ACHN (cell line): Measurements from ENCODE around the gene PTPRD.
"Not testable (repeated sequence)": the region's sequence is repeated elsewhere in the genome, so short reads cannot be mapped to it uniquely, and the experiment has no call there.

Experiments used
- DNase-seq: peaks from one replicate; pipeline ENCODE4 v3.0.0-alpha.2; 2015
- in situ Hi-C: cut with HindIII; loops from 2 replicates; pipeline ENCODE4 v1.10.0; 2017; ENCODE audit warnings: low sequenced_read_pairs, low pct_ligation_motif_present, low pct_unique_long_range_greater_than_20kb

The PTPRD gene

DNA sequence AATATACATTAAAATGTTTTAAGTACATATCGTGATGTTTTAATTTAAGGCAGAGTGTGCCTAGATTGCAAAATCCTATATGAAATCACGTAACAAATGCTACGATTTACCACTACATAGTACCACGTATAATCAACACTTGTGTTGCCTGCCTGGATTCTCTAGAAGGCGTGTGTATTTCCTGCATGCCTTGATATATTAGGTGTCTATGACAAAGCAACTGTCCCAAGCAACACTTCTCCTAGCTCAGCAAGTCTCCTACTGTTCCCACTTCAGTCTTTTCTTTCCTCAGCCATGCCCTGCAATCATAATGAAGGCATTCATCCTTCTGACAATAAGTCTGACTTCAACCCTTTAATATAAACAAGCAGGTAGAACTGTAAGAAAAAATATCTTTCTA is 89.6 kb downstream of the PTPRD start:
- DNase-seq = no peak
- in situ Hi-C loops = no loop called here

DNA sequence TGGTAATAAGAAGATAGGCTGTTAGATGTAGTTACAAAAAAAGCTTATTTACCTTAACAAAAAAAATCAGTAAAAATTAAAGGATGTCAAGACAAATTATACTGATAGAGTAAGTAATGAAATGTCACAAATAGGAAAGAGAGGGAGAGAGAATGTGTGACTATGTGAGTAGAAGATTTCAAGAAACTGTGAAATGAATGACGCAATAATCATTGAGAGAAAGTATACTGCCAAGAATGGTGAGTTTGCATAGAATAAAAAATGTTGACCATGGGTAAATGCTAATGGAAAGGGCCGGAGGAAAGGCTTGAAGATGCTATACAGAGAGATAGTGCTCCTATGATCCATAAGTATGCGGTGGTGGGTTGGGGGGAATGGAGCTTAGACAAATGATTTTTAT is 100.7 kb downstream of the PTPRD start:
- in situ Hi-C loops = no loop called here
- no peak for DNase-seq

DNA sequence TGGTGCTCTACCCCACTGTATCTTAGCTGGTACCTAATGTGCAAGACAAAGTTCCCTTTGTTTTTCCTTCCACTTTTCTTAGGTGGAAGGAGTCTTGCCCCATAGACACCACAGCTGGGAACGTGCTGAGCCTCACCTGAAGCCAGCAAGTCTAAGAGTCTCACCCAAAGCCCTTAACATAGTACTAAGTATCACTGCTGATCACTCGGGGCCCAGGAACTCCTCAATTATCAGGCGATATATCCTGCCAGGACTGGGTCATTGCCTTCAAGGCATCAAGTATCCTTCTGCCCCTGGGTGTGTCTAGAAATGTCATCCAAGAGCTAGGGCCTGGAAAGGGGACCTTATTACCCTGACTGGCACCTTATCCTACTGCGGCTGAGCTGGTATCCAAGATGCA is 123.9 kb downstream of the PTPRD start:
- no peak for DNase-seq
- in situ Hi-C loops = no loop called here

DNA sequence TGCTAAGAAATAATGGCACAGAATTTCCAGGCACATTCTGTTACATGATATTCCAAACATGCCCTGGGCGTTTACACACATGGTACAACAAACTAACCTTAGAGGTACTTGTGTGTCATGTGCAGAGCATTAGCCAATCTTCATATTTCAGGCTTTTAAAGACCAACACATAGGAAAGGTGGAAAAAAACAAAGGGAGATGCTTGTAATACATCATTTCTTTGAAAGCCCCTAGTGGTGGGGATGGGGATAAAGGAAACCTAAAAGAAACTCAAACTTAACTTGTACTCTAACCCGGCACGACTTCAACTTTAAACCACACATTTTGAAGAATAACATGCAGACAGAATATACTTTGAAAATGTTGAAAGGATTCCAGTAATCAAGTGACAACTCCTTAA is 133.6 kb downstream of the PTPRD start:
- in situ Hi-C loops = no loop called here
- peak; percentile 12 for DNase-seq

DNA sequence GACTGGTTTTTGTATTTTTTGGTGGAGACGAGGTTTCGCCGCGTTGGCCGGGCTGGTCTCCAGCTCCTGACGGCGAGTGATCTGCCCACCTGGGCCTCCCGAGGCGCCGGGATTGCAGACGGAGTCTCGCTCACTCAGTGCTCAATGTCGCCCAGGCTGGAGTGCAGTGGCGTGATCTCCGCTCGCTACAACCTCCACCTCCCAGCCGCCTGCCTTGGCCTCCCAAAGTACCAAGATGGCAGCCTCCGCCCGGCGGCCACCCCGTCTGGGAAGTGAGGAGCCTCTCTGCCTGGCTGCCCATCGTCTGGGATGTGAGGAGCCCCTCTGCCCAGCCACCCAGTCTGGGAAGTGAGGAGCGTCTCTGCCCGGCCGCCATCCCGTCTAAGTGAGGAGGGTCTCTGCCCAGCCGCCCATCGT is 163.6 kb downstream of the PTPRD start:
- DNase-seq, in situ Hi-C loops: not testable (repeated sequence)

DNA sequence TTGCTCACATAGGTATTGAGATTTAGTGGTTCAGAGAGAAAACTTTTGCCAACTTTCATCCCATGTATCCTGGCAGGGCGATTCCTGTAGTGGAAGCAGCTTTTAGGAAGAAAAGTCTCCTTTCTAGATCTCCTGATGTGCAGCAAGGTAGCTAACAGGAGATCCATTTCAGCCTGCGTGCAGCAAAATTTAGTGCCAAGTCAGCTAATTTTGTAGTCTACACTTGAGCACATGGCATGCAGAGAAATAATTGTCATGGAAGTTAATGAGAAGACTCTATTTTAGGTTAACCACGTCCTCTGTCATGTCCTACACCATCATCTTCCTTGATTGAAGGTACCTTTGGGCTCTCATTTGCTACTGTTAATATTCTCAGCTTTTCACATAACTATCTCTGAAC is 165.8 kb downstream of the PTPRD start:
- no peak for DNase-seq
- in situ Hi-C loops = no loop called here

DNA sequence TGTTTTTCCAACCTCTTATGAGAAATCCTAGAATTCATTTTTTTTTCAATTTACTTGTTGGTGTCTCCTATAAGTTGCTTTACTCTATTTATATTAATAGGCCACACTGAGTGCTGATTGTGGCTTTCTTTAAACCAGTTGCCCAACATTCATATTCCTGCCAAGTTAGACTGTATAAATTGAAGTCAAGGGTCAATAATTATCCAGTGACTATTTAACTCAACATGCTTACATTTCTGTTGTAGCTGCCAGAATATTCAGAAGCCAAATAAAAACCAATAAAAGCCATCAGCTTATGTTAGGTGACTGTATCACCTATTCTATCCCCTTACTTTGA is 169.0 kb downstream of the PTPRD start:
- in situ Hi-C loops = no loop called here
- no peak for DNase-seq

DNA sequence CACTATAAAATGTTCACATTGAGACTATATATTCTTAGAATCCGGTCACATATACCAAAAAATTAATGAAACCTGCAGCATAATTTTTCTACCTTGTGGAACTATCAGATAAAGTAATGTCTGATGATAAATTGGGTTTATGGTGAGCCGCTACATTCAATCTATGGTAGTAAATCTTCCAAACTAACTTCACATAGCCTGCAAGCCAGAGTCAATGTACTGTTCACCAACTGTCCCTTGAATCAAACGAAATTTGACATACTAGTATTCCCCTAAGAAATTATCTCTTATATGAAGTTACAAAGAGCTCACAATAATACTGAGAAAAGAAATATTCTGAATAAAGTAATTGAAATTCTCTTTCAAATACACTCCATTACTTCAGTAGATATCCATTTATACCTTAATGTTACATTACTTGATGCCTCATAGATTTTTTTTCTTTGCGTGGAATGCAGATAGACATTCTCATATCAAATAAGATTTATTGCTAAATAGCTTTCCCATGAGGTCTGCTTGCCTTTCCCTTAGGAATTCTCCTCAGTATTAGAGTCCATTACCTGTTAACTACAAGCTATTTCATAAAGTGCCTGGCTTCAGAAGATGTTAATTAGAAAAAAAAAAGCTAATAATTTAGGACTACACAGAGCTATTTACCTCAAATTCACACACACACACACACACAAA is 169.5 kb downstream of the PTPRD start:
- in situ Hi-C loops = no loop called here
- DNase-seq = no peak

DNA sequence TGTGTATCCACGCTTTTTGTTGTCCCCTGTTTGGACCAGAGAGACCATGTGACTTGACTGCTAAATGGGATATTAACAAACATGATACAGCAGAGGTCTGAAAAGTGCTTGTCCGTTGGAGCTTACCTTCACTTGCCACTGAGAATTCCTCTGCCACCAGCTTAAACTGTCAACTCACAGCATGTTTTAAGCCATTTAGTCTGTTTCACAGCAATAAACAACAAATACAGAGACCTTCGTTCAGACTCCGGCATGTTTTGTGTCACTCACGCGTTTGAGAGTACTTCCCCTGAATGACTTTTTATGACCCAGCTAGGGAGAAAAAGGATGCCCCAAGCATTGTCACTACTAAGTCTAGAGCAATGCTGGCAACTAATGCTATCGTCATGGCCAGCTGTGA is 173.8 kb downstream of the PTPRD start:
- in situ Hi-C loops = no loop called here

DNA sequence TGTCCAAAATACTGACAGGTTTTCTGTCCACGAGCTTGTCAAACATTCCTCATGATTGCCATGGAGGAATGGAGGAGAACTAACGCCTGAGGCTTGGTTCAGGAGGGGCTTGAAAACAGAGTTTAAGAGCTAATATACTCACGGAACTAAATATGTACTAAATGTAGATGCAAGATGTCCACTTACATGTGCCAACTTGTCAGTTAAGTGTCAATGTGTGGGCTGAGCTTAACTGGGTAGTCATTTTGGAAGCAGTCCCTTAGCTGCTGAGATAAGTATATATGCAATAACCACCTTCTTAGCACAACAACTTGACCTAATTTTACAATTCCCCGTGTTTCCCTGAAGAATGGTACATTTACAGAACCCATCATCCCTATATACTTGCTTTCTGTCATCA is 176.0 kb downstream of the PTPRD start:
- no peak for DNase-seq
- in situ Hi-C loops = no loop called here

More for the DNA sequence above, 173.8 kb downstream of the PTPRD start:
- DNase-seq = no peak

DNA sequence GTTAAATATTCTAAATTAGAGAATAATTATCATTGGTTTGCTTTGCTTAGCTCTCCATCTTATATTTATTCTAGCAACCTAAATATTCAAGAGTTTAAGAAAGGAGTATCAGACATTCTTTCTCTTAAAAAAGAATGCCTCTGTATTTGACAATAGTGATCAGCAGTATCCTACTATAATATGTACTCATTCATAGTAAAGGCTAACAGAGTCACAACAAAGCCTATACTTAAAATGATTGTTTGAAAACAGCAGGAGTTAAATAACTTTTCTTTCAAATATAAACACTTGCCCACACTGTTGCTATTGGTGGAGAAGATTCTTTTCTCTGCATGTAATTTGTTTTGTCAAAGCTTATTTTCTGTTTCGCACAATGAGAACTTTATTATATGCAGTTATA is 178.4 kb downstream of the PTPRD start:
- in situ Hi-C loops = no loop called here
- no peak for DNase-seq

DNA sequence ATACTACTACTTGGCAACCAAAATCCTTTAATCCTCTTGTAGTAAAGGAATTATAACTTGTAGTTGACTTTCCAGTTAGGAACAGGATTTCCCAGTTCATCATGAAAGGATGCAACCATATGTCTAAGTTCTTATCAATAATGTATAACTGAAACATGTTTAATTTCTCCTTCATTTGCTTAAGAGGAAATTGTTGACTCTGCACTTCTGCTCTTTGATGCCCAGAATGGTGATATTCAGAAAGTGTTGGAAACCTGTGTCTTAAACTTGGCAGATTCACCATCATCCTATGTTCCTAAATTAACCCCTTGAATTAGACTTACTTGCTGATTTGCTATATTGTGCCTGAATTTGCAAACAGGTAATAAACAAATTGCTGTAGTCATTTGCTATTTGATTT is 201.5 kb downstream of the PTPRD start:
- no peak for DNase-seq
- in situ Hi-C loops = no loop called here

DNA sequence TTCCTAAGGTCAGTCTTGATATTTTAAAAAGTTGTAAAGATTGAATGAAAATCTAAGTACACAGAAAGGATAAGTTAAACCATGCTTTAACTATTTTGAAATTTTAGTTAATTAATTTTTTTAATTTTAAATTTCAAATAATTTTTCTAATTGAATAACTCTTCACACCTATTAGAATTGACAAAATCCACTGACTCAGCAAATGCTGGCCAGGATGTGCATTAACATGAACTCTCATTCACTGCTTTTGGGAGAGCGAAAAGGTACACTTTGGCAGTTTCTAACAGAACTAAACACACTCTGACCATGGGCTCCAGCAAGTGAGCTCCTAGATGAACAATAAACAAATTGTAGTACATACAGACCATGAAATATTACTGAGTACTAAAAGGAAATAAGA is 209.5 kb downstream of the PTPRD start:
- in situ Hi-C loops = no loop called here
- DNase-seq = no peak

DNA sequence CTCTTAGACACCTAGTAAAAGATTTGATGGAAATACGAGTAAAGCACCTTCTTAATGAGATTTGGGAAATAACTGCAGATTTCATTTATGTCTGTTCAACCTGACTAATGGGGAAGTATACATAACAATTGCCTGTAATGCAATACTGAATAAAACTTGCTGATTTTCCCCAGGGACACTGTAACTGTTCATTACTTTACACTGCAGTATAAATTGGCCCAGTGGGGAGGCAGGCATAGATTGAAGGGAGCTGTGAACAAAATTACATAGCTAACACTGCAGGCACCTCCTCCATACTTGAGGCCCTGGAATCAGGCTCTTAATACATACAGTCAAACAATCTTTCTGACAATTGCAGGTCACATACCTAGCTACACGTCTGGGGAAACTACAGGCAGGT is 216.2 kb downstream of the PTPRD start:
- in situ Hi-C loops = no loop called here

DNA sequence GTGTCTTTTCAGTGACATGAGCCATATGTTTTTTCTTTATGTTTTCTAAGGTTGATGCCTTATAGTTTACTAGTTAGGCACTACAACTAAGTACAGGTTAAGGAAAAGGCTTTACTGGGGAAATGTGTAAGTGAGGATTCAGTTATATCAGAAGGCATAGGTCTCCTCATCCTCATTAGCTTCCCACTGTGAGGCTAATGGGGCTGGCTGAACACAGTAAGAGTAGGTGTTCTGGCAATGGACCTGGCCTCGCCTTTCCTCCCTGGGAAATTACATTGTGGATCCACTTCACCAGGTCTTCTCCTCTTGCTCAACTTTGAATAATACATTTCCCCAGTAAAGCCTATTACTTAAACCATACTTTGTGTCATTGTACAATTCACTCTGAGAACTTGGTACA is 225.5 kb downstream of the PTPRD start:
- in situ Hi-C loops = no loop called here

More for the DNA sequence above, 216.2 kb downstream of the PTPRD start:
- DNase-seq = no peak

DNA sequence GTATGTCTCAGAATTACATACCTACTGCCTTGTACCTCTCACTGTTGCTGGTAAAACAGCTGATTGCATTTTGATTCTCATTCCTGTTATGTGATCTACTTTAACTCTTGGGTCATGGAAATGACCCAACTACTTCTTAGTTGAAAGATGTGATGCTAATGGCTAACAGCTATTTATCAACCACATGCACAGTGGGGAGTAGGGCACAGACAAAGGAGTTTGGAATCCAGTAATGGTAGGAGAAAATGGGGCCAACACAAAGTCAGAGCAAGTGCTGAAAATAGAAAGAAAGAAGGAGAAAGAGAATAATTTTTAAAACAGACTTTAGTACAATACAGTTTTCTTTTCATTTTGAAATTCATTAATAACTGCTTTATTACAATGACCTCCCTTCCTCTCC is 241.0 kb downstream of the PTPRD start:
- DNase-seq = no peak

More for the DNA sequence above, 225.5 kb downstream of the PTPRD start:
- no peak for DNase-seq

DNA sequence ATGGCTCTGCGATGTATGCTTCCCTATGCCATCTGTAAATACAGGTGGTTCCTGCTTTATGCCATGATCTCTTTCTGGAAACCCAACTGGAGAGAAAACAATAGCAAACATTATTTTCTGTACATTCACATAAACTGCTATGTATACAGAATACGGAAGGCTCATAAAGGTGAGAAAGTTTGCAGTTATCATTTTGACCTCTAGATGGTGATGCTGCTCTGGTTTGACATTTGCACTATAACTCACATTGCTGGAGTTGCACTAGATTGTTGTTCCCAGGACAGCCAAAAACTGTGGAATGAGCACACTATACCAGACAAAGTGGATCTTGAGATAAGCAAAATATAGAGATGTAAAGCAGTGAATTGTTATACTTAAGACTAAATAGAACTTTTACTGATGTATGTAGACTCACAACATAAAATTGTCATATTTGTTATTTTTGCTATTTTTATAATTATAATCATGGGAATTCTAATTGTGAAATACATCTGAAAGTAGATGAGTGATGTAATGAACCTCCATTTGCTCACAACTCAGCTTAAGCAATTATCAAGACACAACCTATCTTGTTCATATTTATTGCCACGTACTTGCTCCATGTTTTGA is 246.5 kb downstream of the PTPRD start:
- in situ Hi-C loops = no loop called here
- DNase-seq = peak; percentile 45

More for the DNA sequence above, 241.0 kb downstream of the PTPRD start:
- in situ Hi-C loops = no loop called here

DNA sequence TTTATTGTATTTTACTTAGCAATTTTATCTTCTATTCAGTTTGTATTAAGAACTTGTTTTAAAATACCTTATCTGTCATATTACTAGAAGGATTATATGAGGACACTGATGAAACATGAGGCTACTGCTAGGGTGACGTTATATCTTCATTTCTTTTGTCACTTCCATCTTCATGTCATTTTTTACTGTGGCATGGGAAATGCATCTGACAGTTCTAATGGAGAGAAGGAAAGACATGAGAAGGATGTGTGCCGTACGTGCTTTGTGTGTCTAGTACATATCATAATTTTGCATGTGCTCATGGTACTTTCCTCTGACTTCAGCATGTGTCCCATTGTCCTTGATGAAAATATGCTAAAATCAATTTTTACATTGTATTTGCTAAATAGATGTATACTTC is 258.2 kb downstream of the PTPRD start:
- in situ Hi-C loops = no loop called here
- no peak for DNase-seq

DNA sequence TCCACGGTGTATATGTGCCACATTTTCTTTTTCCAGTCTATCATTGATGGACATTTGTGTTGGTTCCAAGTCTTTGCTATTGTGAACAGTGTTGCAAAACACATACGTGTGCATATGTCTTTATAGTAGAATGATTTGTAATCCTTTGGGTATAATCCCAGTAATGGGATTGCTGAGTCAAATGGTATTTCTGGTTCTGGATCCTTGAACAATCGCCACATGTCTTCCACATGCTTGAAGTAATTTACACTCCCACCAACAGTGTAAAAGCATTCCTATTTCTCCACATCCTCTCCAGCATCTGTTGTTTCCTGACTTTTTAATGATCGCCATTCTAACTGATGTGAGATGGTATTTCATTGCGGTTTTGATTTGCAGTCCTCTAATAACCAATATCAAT is 267.2 kb downstream of the PTPRD start:
- in situ Hi-C loops, DNase-seq: not testable (repeated sequence)

DNA sequence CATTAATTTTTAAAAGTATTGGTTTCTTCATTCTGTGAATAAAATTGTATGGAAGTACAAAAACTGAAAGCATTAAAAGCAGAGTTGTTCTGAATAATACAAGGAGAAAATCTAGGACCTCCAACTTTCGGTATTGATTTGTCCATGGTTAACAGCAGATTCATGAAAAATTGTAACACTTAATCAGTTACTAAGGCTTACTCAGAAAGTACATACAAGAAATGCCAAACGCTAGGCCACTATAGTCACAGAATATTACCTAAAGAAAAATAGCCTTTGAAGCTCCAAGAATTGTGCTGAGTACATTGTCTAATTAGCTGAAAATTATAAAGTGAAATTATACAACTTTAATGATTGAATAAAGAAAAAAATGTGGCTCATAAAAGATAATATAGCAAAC is 271.7 kb downstream of the PTPRD start:
- in situ Hi-C loops = no loop called here

More for the DNA sequence above, 271.7 kb downstream of the PTPRD start:
- no peak for DNase-seq
